ENCODE measurements around the gene CCDC33.

GRCh38 chr15:74220475-74221248 is 15.5 kb upstream of the CCDC33 start:
- TF ChIP-seq CTCF (tag by site-specific recombination; IDR thresholded peaks at IDR 0.05), result no peak
- no peak for TF ChIP-seq ZNF510 (tag by site-specific recombination; IDR thresholded peaks at IDR 0.05; ENCODE audit: insufficient replicate concordance)
- TF ChIP-seq REST (tag by site-specific recombination; IDR thresholded peaks at IDR 0.05), result no peak
- TF ChIP-seq ZNF184 (tag by site-specific recombination; IDR thresholded peaks at IDR 0.05), result no peak
